GM20000 (cell line): ENCODE data around the gene PTPRN2.

Experiments used
- DNase-seq: peaks from one replicate; pipeline ENCODE4 v3.0.0; 2012; ENCODE audit warnings: low spot score
- TF ChIP-seq, protein P1 (sequence below): IDR thresholded peaks from 2 replicates; pipeline ENCODE4 v1.5.1; 2012; ENCODE audit warnings: mild to moderate bottlenecking, control low read depth; ENCODE audit errors: extremely low read depth, missing control alignments

PTPRN2 gene

DNA sequence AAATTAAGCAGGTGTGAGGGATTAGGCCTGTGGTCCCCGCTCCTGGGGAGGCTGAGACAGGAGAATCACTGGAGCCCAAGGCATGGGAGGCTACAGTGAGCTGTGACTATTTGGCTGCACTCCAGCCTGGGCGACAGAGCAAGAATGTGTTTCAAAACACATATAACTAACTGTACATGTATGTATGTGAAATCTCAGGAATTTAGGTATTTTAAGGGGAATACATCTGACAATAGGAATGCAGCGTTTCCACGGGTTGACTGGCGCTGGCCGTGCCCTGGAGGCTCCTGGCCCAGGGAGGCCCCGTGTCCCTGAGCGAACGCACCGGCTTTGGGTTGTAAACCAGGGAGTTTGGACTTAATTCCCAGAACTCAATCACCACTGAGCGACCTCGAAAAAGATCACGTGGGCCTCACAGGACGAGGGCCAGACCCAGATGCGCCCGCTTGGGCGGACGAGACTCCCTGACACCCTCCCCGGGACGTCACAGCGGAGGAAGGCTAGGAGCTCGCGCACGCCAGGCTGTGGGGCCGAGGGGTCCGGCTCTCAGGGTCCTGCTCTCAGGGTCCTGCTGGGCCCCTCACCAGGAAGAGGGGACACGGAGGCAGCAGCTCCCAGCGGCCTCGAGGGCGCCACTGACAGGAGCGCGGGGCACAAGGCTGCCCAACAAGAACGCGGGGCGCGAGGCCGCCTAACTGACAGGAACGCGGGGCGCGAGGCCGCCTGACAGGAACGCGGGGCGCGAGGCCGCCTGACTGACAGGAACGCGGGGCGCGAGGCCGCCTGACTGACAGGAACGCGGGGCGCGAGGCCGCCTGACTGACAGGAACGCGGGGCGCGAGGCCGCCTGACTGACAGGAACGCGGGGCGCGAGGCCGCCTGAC lies 18.4 kb downstream of the PTPRN2 start:
- TF ChIP-seq, protein P1, sequence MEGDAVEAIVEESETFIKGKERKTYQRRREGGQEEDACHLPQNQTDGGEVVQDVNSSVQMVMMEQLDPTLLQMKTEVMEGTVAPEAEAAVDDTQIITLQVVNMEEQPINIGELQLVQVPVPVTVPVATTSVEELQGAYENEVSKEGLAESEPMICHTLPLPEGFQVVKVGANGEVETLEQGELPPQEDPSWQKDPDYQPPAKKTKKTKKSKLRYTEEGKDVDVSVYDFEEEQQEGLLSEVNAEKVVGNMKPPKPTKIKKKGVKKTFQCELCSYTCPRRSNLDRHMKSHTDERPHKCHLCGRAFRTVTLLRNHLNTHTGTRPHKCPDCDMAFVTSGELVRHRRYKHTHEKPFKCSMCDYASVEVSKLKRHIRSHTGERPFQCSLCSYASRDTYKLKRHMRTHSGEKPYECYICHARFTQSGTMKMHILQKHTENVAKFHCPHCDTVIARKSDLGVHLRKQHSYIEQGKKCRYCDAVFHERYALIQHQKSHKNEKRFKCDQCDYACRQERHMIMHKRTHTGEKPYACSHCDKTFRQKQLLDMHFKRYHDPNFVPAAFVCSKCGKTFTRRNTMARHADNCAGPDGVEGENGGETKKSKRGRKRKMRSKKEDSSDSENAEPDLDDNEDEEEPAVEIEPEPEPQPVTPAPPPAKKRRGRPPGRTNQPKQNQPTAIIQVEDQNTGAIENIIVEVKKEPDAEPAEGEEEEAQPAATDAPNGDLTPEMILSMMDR, result no peak
- no peak for DNase-seq

DNA sequence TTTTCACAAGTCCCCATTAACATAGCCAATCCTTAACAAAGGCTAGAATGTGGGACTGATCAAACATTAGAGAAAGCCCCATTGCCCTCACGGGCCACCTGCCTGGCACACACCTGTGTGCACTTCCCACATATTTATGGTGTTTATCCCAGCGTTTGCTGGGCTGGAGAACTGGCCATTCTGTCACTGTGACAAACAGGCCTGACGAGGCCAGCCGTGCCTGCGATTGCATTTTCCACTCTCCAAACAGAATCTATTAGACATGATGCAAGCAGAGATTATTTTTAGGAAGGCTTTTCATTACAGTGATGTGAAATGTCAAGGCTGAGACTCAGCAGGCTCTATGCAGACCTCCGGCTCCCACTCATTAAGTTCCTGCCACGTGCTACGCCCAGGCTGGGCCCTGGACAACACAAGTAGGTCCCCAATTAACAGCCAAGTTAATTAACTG lies 20.4 kb downstream of the PTPRN2 start:
- DNase-seq, result no peak

DNA sequence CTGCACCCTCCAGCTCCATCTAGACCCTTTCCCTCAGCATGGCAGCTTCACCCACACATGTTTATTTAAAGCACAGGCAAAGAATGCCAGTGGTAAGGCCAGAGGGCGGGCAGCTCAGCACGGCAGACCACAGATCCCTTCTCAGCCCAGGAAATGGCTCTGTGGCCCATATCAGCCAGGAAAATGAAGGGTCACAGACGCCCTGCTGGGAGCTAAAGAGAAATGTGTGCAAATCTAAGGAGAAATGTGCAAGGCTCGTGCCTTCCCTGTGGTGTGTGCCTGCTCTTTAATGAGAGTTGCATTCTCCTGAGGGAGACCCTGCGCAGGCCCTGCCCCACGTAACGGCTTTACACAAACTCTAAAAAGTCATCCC lies 23.0 kb downstream of the PTPRN2 start:
- DNase-seq, result no peak

More for the DNA sequence above, 20.4 kb downstream of the PTPRN2 start:
- TF ChIP-seq, protein P1, result no peak

DNA sequence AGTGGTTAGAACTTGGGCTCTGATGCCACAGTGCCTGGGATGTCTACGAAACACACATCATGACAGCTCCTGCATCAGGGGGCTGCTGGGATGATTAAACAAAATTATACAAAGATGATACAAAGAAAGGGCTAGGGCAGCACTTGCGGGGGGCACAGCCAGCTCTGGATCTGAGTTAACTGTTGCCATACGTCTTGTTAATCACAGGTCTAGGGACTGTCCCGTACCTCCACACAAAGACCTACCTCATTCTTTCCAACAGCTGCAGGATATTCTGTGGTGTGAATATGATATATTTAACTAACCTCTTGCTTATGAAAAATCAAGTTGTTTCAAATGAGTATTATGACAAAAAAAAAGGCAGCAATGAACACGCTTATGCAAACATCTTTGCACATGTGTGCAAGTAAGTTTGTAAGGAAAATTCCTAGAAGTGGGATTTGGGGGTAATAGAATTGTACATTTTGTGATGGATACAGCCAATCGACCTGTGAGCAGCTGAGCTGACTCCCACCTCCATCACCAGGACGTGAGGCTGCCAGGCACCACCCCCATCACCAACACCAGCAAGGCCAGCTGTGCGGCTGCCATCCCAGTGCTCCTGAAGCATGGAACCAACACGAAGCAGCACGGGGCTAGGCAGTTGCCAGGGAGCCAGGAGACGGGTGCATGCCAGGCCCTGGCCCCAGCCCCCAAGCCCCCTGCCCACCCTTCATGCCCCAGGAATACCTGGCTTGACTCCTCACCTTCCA lies 23.5 kb downstream of the PTPRN2 start:
- DNase-seq, result no peak

More for the DNA sequence above, 23.0 kb downstream of the PTPRN2 start:
- TF ChIP-seq, protein P1, result no peak

DNA sequence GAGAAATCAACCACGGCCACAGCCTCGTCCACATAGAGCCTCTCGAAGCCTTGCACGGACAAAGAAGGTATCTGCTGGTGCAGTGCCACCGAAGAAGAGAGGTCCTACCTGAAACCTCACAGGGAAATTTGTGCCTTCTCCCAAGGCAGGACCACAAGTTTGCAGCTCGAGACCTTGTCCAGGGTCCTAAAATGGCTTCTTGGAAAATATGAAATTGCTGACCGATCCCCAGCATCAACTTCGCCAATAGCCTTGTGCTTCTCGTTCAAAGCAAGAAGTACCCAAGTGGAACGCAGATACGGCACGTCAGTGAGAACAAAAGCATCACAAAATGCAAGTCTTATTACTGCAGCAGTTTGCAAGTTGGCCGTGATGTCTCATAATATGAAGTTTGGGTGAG lies 24.6 kb downstream of the PTPRN2 start:
- no peak for DNase-seq
- TF ChIP-seq, protein P1, result no peak

More for the DNA sequence above, 23.5 kb downstream of the PTPRN2 start:
- TF ChIP-seq, protein P1, result no peak

DNA sequence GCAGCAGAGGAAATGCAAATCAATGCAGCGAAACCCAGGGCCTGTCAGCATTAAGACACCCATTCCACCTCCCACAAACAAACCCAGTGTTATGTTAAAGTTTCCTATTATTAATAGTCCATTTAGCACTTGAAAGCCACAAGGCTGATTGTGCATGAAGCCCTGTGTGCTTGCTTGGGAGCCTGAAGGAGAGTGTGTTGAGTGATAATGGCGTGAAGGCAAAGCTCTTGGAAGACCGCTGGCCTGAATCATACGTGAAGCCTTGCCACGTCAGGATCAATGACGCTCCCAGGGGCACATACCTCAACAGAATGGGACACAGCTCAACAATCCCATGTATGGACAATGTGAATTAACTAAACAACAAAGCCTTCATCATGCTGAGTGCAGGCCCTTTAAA lies 25.1 kb downstream of the PTPRN2 start:
- TF ChIP-seq, protein P1, result no peak

DNA sequence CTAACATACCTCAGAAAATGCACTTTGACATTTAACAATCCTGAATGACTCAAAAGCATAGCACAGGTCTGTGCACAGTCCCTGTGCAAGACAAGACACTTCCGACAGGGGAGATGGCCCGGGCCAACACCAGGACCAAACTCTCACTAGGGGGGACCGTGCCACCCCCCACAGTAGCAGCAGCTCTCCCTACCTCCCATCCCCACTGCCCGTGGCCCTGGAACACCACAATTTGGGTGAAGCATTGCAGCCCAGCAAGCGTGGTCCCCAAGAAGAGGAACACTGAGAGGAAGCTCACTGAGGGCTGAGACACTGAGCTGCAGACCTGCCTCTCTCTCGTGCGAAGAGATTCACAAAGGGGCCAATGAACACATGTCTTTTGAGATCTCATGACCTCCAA lies 26.0 kb downstream of the PTPRN2 start:
- TF ChIP-seq, protein P1, result no peak
- no peak for DNase-seq

More for the DNA sequence above, 25.1 kb downstream of the PTPRN2 start:
- no peak for DNase-seq
